WERI-Rb-1 (cell line): Measurements from ENCODE around the gene CACNA1E.
"Not testable (repeated sequence)": the region's sequence is repeated elsewhere in the genome, so short reads cannot be mapped to it uniquely, and the experiment has no call there.

ENCODE experiments used
- DNase-seq: peaks from one replicate; pipeline ENCODE4 v3.0.0-alpha.2; 2020
- H3K27ac ChIP-seq: fragments of 250-450 bp; sonication (Bioruptor Pico); 2 replicates; pipeline ENCODE4 v1.5.1; 2020; ENCODE audit warnings: mild to moderate bottlenecking, moderate library complexity
- H3K27me3 ChIP-seq: fragments of 250-450 bp; sonication (Bioruptor Pico); 2 replicates; pipeline ENCODE4 v1.5.1; 2021; ENCODE audit warnings: mild to moderate bottlenecking, low read depth, moderate library complexity; ENCODE audit not compliant: insufficient read depth, severe bottlenecking
- H3K36me3 ChIP-seq: fragments of 250-450 bp; sonication (Bioruptor Pico); 2 replicates; pipeline ENCODE4 v1.5.1; 2020; ENCODE audit warnings: mild to moderate bottlenecking, moderate library complexity
- H3K4me3 ChIP-seq: 2 replicates; pipeline ENCODE4 v1.5.1; 2011; ENCODE audit warnings: low read depth, mild to moderate bottlenecking, control low read depth, low read length
- H3K9me3 ChIP-seq: fragments of 250-450 bp; sonication (Bioruptor Pico); 2 replicates; pipeline ENCODE4 v1.5.1; 2021; ENCODE audit warnings: mild to moderate bottlenecking, moderate library complexity; ENCODE audit not compliant: severe bottlenecking
- TF ChIP-seq, protein P1 (sequence below): IDR thresholded peaks from 2 replicates; pipeline ENCODE4 v1.5.1; 2011; ENCODE audit warnings: low read depth, mild to moderate bottlenecking, control low read depth, inconsistent platforms, low read length

Gene CACNA1E

DNA sequence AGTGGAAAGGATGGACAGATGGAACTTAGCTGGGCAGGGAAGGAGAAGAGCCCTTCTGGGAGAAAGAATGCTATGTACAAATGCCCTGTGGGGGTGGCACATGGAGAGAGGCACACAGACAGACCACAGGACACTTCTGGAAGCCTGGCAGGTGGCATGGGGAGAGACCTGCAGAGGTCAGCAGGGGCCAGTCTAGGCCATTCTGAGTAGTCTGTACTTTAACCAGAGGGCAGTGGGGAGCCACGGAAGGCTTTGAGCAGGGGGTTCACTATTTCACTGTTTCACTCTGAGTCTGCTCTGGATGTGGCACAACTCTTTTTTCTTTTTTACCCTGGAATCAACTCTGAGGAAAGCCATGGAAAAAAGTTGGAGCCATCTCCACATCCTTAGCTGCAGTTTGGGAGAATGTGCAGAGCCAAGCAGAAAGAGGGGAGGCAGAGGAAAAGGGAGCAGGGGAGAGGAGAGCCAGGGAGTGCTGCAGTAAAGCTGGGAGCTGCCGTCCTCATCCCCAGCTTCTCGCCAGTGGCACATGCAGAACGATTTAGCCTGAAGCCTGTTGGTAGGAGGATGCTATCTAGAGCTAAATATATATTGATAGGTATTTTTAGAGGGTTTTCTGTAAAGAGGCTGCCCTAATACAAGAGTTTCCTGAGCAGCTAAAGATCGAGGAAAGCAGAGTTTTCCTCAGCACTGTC, 34.0 kb downstream of the CACNA1E start:
- no peak for DNase-seq
- H3K4me3 ChIP-seq, result no peak overlapping the region
- H3K27me3 ChIP-seq, result no peaks in the 10 kb centered on the region
- H3K27ac ChIP-seq, result no peak overlapping the region
- no peaks in the 10 kb centered on the region for H3K9me3 ChIP-seq
- TF ChIP-seq, protein P1, sequence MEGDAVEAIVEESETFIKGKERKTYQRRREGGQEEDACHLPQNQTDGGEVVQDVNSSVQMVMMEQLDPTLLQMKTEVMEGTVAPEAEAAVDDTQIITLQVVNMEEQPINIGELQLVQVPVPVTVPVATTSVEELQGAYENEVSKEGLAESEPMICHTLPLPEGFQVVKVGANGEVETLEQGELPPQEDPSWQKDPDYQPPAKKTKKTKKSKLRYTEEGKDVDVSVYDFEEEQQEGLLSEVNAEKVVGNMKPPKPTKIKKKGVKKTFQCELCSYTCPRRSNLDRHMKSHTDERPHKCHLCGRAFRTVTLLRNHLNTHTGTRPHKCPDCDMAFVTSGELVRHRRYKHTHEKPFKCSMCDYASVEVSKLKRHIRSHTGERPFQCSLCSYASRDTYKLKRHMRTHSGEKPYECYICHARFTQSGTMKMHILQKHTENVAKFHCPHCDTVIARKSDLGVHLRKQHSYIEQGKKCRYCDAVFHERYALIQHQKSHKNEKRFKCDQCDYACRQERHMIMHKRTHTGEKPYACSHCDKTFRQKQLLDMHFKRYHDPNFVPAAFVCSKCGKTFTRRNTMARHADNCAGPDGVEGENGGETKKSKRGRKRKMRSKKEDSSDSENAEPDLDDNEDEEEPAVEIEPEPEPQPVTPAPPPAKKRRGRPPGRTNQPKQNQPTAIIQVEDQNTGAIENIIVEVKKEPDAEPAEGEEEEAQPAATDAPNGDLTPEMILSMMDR, result no peak
- no peaks in the 10 kb centered on the region for H3K36me3 ChIP-seq

DNA sequence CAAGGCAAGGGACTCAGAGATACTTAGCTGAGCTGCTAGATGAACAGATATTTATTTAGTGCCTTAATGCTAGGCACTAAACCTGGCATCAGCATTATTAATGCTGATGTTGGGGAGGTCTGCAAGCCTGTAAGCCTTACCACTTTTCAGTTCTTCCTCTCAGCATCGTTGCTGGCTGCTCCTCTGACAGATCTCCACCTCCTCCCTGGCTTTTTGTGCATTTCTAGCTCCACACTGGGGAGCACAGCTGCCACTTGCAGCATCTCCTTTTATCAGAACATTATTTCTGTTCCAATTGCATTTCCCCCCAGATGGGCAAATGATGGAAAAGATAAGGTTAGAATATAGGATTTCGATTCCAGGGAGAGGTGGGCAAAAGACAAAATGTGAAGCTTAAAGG, 34.8 kb downstream of the CACNA1E start:
- TF ChIP-seq, protein P1, result no peak
- Histone ChIP-seq H3K36me3 (no peaks in the 10 kb centered on the region), H3K9me3 (no peaks in the 10 kb centered on the region), H3K27me3 (no peaks in the 10 kb centered on the region), H3K4me3 (no peak overlapping the region), H3K27ac (no peak overlapping the region)
- DNase-seq, result no peak

DNA sequence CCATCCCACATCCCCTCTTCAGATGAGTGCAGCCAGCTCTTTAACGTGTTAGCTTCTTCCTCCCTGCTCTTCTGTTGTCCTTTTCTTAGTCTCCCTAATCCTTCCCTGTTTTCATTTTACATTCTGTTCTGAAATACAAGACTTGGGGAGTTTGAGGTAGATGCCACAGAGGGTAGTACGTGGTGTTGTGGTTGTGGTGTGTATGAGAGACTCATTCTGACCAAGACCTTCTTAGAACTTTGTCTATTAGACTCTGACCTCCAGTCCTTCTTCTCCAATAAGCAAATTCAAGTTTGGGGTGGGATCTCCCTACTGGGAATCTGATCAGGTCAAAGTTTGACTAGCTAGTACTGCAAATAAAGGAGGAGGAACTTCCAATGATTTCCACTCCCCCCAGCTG, 39.5 kb downstream of the CACNA1E start:
- TF ChIP-seq, protein P1, result no peak
- Histone ChIP-seq H3K9me3 (no peaks in the 10 kb centered on the region), H3K27me3 (no peaks in the 10 kb centered on the region), H3K27ac (no peak overlapping the region), H3K36me3 (no peaks in the 10 kb centered on the region), H3K4me3 (no peak overlapping the region)
- DNase-seq, result no peak

DNA sequence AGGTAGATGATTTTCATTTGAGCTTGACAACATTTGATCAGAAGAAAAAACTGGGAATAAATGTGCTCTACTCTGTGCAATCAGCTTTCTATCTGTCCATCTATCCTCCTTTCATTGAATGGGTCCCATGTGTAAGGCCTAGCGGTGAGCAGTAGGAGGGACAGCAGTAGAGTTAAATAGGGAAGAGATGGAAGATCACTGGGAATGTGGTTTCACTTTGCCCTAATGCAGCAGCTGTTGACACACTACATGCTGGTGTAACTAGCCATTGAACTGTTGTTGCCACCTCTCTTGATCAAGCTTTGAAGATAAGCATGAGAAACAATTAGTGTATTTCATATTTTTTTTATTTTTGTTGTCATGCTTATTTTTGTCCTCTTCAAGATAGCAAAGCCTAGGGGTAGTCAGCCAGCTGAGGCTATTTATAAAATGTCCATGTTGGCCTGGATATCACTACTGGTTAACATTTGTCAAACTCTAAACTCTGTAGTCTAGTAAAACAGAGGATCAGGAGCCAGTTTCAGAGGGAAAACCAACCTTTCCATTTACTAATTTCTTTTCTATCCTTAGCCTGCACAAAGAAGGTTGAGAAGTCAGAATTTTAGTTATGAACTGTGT, 41.9 kb downstream of the CACNA1E start:
- Histone ChIP-seq H3K36me3 (no peaks in the 10 kb centered on the region), H3K9me3 (no peaks in the 10 kb centered on the region), H3K27me3 (no peaks in the 10 kb centered on the region), H3K27ac (no peak overlapping the region), H3K4me3 (no peak overlapping the region)
- TF ChIP-seq, protein P1, result no peak
- no peak for DNase-seq

DNA sequence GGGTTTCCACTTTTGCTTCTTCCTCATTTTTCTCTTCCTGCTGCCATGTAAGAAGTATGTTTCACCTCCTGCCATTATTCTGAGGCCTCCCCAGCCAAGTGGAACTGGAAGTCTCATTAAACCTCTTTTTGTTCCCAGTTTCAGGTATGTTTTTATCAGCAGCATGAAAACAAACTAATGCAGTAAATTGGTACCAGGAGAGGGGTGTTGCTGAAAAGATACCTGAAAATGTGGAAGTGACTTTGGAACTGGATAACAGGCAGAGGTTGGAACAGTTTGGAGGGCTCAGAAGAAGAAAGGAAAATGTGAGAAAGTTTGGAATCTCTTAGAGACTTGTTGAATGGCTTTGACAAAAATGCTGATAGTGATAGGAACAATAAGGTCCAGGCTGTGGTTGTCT, 44.9 kb downstream of the CACNA1E start:
- H3K27me3 ChIP-seq, H3K4me3 ChIP-seq, H3K9me3 ChIP-seq, H3K36me3 ChIP-seq, H3K27ac ChIP-seq, DNase-seq: not testable (repeated sequence)

DNA sequence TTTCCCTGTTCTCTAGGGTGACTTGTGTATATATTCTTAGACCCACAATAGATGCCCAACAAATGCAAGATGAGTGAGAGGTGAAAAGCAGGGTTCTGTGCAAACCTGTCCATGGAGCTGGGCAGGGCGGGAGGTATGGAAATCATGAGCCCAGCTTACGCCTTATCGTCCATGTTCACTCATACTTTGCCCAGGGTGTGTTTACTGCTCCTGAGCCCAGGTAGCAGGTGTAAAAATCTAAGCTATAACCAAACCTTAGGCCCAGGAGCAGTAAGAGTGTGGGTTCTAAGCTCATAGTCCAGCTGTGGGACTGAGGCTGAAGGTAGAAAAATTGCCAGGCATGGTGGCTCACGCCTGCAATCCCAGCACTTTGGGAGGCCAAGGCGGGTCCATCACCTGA, 48.1 kb downstream of the CACNA1E start:
- DNase-seq, result no peak
- TF ChIP-seq, protein P1, result no peak
- Histone ChIP-seq H3K27me3 (no peaks in the 10 kb centered on the region), H3K36me3 (no peaks in the 10 kb centered on the region), H3K4me3 (no peak overlapping the region), H3K9me3 (no peaks in the 10 kb centered on the region), H3K27ac (no peak overlapping the region)
